Measurements from ENCODE around the gene GPC6.

Gene GPC6

DNA sequence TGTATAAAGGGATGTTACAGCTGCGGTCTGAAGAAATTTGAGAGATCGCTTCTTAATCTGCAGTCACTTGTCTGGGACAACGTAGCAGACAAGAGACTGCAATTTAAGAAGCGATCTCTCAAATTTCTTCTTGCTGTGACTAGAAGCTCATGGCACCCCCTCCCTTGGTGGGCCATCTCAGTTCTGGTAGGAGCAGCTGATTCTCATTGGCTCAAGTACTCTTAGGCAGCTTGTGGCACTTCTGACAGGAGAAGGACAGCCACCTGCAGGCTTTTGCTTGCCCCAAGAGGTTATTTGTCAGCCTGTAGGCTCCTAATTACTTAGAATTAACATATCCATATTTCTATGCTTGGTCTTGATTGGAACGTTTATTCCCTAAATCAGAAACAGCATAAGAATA lies 749.9 kb downstream of the GPC6 start:
- DNase-seq (ENCODE audit: low read depth): no peak

- DNase-seq (ENCODE audit: low read depth): no peak
Observed at GRCh38 chr13:93977986-93978385, 751.4 kb downstream of the GPC6 start.

DNA sequence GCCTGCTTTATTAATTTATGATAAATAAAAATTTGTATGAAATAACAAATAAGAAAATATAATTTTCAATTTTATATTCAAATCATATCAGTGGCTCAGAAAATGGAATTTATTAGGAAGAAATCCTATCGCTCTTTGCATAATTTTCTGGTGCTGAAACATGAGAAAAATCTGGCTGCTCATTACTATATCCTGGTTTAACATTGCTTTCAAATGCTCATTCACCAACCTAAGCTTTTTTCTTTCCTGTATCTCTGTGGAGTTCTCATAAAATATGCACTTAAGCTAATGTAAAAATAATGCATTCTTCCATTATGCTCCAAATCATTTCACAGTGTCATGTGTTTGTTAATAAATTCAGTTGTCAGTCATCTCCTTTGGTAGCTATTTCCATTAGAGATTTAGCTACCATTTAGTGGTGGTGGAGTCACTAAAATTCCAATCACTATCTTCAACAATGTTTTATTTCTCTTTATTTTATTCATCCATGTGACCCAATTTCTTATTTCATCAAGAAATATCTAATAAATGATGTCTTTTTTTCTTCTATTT lies 754.9 kb downstream of the GPC6 start:
- DNase-seq (ENCODE audit: low read depth): no peak

GRCh38 chr13:93982179-93982918 lies 755.7 kb downstream of the GPC6 start:
- DNase-seq (ENCODE audit: low read depth): no peak

- no peak for DNase-seq (ENCODE audit: low read depth)
Observed at GRCh38 chr13:93984052-93984451, 757.4 kb downstream of the GPC6 start.

DNA sequence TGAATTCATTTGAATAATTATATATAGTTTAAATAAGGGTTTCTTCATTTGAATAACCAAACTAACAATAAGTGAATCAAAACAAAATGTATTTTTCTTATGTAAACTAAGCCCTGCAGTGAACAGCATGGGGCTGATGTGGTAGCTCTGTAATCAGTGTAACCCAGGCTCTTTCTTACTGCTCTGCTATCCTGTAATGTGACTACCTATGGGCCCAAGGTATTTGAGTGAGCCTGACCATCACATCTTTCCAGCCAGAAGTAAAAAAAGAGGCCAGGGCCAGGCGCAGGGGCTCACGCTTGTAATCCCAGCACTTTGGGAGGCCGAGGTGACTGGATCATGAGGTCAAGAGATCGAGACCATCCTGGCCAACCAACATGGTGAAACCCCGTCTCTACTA lies 758.3 kb downstream of the GPC6 start:
- DNase-seq (ENCODE audit: low read depth): no peak

DNA sequence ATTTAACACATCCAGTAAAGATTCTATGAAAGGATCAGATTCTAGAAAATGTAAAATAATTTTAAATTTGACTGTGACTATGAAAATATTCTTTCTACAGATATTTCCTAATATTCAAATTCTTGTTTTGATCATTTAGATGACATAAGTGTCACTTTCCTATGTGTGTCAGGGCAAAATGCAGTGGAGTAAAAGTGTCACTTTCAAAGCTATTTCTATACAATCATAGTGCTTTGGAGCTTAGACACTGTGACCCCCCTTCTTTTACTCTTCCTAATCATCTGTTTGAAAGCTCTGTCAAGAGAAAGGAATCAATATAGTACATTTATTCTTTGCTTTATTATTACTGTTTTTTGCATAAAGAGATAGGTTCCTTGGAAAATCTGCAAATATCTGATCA lies 760.9 kb downstream of the GPC6 start:
- DNase-seq (ENCODE audit: low read depth): no peak

- no peak for DNase-seq (ENCODE audit: low read depth)
Observed at GRCh38 chr13:93991569-93991968, 765.0 kb downstream of the GPC6 start.

DNA sequence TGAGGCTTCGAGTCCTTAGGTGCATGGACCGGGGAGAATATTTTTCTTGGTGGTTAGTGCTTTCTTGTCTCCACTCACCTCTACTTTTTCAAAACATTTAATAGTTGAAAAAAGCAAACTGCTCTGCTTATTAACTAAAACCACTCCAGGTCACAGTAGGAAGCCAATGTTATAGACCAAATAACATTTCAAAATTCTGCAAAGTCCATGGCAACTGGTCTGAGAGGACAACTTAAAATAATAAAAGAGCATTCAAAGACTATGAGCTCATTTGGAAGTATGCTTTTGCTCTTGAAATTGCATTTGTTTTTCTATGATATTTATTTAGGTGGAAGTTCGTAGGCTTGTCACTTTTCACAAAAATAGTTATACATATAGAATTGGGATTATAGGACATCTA lies 769.9 kb downstream of the GPC6 start:
- no peak for DNase-seq (ENCODE audit: low read depth)

GRCh38 chr13:94006296-94006695 lies 779.7 kb downstream of the GPC6 start:
- no peak for DNase-seq (ENCODE audit: low read depth)

- no peak for DNase-seq (ENCODE audit: low read depth)
Observed at GRCh38 chr13:94007072-94007471, 780.5 kb downstream of the GPC6 start.

DNA sequence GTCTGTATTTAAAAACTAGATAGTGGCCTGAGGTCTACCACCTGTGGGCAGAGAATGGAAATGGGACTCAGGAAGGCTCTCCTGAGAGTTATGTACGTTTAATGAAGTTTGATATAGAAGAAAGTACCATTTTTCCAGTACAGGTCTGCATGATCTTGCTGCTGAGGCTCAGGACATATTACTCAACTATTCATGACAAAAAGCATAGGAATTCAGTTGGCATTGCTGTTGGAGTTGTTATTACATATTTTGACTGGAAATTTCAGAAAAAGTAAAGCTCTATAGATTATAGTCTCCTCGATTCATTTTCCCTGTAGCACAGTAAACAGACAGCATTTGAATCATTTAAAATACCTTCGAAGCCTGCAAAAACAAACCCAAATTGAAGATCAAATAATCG lies 783.1 kb downstream of the GPC6 start:
- no peak for DNase-seq (ENCODE audit: low read depth)

- DNase-seq (ENCODE audit: low read depth): no peak
Observed at GRCh38 chr13:94014461-94014860, 787.9 kb downstream of the GPC6 start.

- no peak for DNase-seq (ENCODE audit: low read depth)
Observed at GRCh38 chr13:94020426-94020825, 793.8 kb downstream of the GPC6 start.

DNA sequence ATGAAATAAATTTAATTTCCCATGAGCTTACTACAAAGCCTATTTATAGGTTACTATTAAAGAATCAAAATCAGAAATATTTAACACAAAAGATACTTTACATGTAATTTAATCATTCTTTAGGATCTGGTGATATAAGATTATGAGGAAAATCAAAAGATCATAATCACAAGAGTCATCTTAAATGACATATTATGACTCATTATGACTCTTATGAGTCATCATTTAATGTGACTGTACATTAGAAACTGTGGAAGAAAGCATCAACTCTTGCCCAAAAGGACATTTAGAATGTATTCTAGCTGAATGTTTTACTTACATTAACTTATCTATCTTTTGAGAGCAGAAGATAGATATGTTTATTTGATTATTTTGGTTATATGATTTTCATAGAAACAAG lies 794.2 kb downstream of the GPC6 start:
- DNase-seq (ENCODE audit: low read depth): no peak

DNA sequence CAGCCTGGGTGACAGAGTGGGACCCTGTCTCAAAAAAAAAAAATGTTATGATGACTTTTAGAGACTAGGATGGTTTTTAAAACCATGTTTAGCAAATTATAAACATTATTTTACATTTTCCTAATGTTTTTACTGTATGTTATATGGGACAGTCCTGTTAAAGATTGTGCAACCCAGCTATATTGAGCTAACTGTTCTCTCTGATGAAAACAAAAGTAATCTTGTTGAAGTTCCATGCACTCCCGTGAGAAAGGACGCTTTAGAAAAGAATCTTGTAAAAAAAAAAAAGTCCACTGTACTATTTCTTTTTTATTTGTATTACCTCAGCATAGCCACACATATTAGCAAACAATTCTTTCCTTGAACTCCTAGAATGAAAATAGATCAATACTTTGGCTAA lies 801.6 kb downstream of the GPC6 start:
- no peak for DNase-seq (ENCODE audit: low read depth)

DNA sequence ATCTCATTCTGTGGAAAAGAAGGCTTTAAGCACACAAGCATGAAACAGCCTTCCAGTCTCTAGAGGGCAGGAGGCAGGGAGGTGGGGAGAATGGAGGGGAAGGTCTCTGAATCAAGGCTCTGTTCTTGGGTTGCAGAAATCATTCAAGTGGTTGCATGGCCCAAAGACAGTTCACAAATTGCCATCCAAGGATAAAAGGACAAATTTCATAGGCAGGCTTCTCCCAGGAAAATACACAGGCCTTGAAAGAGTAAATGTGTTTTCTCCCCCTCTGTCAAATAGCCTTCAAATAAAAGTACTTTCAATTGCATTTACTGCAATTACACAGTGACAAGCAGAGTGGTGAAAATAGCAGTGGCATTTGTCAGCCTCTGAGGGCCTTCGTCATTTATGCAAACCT lies 802.0 kb downstream of the GPC6 start:
- DNase-seq (ENCODE audit: low read depth): no peak

DNA sequence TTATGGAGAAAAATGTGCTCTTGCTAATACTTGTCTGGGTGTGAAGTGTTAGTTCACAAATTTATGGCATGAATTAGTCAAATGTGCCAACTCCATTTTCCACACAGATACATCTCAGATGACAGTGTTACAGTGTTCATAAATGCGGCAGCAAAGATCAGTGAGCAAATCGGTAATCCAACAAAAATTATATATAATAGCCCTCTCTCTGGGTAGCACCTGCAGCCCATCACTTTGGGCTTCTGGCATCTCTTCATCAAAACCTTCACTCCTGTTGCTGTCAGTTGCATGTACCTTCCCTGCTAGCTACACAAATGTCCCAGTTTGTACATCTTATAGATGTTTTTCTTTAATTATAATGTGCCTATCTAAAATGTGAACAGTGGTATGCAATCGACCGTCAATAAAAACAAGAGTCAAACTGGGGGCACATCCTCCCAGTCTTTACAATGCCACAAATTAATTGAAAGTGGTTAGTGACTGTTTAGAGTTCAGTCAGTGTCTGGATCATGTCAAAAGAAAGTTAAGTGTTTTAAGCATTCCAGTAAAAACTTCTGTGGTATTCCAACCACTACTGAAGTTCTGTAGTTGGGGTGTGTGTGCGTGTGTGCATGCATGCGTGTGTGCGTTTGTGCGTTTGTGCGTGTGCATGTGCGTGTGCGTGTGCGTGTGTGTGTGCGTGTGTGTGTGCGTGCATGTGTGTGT lies 804.0 kb downstream of the GPC6 start:
- no peak for DNase-seq (ENCODE audit: low read depth)

DNA sequence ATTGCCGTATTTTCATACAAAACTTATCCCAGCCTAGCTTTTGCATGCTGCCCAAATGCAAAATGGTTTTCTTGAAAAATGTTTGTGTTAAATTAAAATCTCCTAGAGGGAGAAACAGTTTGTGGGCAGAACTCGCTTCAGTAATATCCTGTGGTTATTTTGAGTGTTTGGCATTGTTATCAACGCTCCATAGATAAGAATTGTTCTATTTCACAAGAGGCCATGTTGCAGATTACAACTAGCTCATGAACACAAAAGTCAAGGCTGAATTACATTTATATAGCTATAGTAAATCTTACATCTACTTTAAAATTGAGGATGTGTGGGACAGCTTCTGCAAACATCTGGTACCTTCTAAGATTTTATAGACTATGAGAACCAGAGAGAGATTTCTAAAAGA lies 805.0 kb downstream of the GPC6 start:
- no peak for DNase-seq (ENCODE audit: low read depth)

DNA sequence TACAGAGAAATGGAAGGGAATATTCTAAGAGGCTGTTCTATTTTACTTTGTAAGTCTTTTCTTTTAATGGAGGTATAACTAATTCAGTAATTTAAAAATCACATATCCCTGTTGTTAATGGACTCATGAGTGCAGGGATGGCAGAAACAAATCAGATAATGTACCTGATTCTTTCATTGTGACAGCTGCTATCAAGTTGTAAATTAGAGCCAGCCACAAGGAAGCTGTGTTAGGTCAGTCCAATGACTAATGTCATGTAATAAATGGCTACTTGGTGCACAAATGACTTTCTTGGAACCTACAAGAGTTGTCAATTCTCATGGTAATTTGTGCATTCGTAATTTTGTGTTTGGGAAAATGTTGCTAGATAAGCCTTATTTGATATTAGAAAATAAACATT lies 806.5 kb downstream of the GPC6 start:
- no peak for DNase-seq (ENCODE audit: low read depth)

GRCh38 chr13:94033830-94034642 lies 807.4 kb downstream of the GPC6 start:
- no peak for DNase-seq (ENCODE audit: low read depth)

GRCh38 chr13:94050039-94050438 lies 823.4 kb downstream of the GPC6 start:
- no peak for DNase-seq (ENCODE audit: low read depth)

DNA sequence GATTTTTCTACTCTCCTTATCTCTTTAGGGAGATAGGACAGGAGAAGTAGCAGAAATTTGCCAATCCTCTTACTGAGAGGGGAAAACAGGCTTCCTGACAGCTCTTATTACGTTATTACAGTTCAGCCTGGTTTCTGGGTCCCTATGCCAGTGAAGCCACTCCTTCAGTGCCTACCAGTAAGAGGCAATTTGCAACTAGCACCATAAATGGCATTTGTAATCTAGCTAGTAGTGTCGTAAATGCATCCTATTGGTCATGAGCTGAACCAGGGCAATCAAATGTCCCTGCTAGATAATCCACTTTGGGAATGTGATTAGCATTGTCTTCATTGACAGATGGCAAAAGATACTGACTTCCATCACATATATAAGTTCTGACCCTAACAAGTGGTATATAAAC lies 824.1 kb downstream of the GPC6 start:
- no peak for DNase-seq (ENCODE audit: low read depth)
